Mammary epithelial cell (primary cell): ENCODE results near the gene NEGR1.

Experiments used
- EZH2 ChIP-seq: IDR thresholded peaks from 2 replicates; pipeline ENCODE4 v1.6.1; 2012; ENCODE audit warnings: low read length, inconsistent platforms, borderline replicate concordance
- TF ChIP-seq, protein P1 (sequence below), 2 donors: IDR thresholded peaks in 1 of 2; conservative IDR thresholded peaks in 1 of 2; 2 replicates each; pipeline ENCODE4 v1.5.1; 2011 to 2012; ENCODE audit warnings: inconsistent platforms in 2 of 2, low read length in 2 of 2, mild to moderate bottlenecking in 2 of 2, control low read depth in 1 of 2, low read depth in 1 of 2; ENCODE audit not compliant: insufficient read depth in 1 of 2; ENCODE audit errors: extremely low read depth in 1 of 2

DNA sequence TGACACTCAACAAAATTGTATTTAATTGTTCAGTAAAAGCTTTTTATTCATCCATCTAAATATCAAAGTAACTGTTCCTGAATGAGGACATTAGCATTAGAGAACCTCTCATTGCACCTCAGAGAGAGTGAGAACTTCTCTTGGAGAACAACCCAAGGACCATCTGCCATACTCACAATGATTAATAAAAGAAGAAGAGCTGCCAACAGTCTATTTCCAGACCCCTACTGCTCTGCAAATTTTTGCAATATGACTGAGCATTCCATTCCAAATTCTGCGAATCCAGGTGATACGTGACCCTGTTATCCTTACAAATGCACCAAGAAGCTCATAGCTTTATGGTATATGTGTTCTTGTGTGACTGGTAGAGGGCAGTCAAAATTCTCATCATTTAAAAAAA is 422.5 kb downstream of the NEGR1 start:
- TF ChIP-seq, protein P1, sequence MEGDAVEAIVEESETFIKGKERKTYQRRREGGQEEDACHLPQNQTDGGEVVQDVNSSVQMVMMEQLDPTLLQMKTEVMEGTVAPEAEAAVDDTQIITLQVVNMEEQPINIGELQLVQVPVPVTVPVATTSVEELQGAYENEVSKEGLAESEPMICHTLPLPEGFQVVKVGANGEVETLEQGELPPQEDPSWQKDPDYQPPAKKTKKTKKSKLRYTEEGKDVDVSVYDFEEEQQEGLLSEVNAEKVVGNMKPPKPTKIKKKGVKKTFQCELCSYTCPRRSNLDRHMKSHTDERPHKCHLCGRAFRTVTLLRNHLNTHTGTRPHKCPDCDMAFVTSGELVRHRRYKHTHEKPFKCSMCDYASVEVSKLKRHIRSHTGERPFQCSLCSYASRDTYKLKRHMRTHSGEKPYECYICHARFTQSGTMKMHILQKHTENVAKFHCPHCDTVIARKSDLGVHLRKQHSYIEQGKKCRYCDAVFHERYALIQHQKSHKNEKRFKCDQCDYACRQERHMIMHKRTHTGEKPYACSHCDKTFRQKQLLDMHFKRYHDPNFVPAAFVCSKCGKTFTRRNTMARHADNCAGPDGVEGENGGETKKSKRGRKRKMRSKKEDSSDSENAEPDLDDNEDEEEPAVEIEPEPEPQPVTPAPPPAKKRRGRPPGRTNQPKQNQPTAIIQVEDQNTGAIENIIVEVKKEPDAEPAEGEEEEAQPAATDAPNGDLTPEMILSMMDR (conservative IDR thresholded peaks at IDR 0.05 in 1 of 2, IDR thresholded peaks at IDR 0.05 in 1 of 2; ENCODE audit: extremely low read depth in 1 of 2, insufficient read depth in 1 of 2, low read depth in 1 of 2, low read length in 2 of 2) = no peak
- no peak for TF ChIP-seq EZH2
